Endothelial cell of umbilical vein (primary cell): ENCODE data around the gene NEK7.

ENCODE experiments used
- CTCF ChIP-seq, 2 donors: IDR thresholded peaks; 1 replicate in 1 of 2; 2 replicates in 1 of 2; pipeline ENCODE4 v1.5.1; 2011; ENCODE audit warnings: low read length in 2 of 2, mild to moderate bottlenecking in 2 of 2, moderate library complexity in 2 of 2, control low read depth in 1 of 2, inconsistent platforms in 1 of 2, low read depth in 1 of 2; ENCODE audit not compliant: insufficient read depth in 1 of 2; ENCODE audit errors: extremely low read depth in 1 of 2
- EZH2 ChIP-seq: IDR thresholded peaks from 2 replicates; pipeline ENCODE4 v1.6.1; 2012; ENCODE audit warnings: borderline replicate concordance, low read depth, mild to moderate bottlenecking, moderate library complexity, low read length, inconsistent platforms; ENCODE audit not compliant: severe bottlenecking
- FOS ChIP-seq: IDR thresholded peaks from 2 replicates; pipeline ENCODE4 v1.6.1; 2011; ENCODE audit warnings: mild to moderate bottlenecking, low read length, moderate library complexity, borderline replicate concordance; ENCODE audit not compliant: insufficient read depth
- GATA2 ChIP-seq: IDR thresholded peaks from 2 replicates; pipeline ENCODE4 v1.7.0; 2011; ENCODE audit warnings: low read depth, mild to moderate bottlenecking, moderate library complexity, mixed read lengths, low read length; ENCODE audit not compliant: insufficient read length, insufficient read depth
- JUN ChIP-seq: IDR thresholded peaks from 2 replicates; pipeline ENCODE4 v1.6.1; 2011; ENCODE audit warnings: borderline replicate concordance, low read depth; ENCODE audit not compliant: insufficient read length, insufficient read depth
- MAX ChIP-seq: IDR thresholded peaks from 2 replicates; pipeline ENCODE4 v1.6.1; 2011; ENCODE audit not compliant: insufficient read depth, insufficient read length
- MYC ChIP-seq: IDR thresholded peaks from one replicate; pipeline ENCODE4 v1.6.1; 2011; ENCODE audit warnings: mild to moderate bottlenecking, low read depth, low read length
- POLR2A ChIP-seq: IDR thresholded peaks from 2 replicates; pipeline ENCODE4 v1.6.1; 2012; ENCODE audit warnings: low read depth, mild to moderate bottlenecking, control low read depth, low read length
- POLR2AphosphoS5 ChIP-seq: IDR thresholded peaks from 2 replicates; pipeline ENCODE4 v1.6.1; 2012; ENCODE audit warnings: low read depth, mild to moderate bottlenecking, control low read depth, low read length, moderate library complexity; ENCODE audit not compliant: insufficient read depth

GRCh38 chr1:198360208-198360729, 203.5 kb downstream of the NEK7 start:
- no peak for TF ChIP-seq CTCF (IDR thresholded peaks at IDR 0.05; ENCODE audit: extremely low read depth in 1 of 2, insufficient read depth in 1 of 2, low read depth in 1 of 2, low read length in 2 of 2)
- TF ChIP-seq POLR2AphosphoS5: no peak
- no peak for TF ChIP-seq POLR2A
- TF ChIP-seq EZH2: no peak
- TF ChIP-seq JUN: no peak
- no peak for TF ChIP-seq MAX
- no peak for TF ChIP-seq GATA2
- no peak for TF ChIP-seq FOS
- no peak for TF ChIP-seq MYC
